GM19372 (cell line): ENCODE results near the gene AIG1.
"Not testable (repeated sequence)": the region's sequence is repeated elsewhere in the genome, so short reads cannot be mapped to it uniquely, and the experiment has no call there.

Experiments used
- ATAC-seq: cut with Tn5 transposase; IDR thresholded peaks from one replicate; pipeline ENCODE4 v1.9.1; 2021; ENCODE audit warnings: mild to moderate bottlenecking, low read depth, moderate library complexity; ENCODE audit not compliant: unreplicated experiment

The AIG1 gene

DNA sequence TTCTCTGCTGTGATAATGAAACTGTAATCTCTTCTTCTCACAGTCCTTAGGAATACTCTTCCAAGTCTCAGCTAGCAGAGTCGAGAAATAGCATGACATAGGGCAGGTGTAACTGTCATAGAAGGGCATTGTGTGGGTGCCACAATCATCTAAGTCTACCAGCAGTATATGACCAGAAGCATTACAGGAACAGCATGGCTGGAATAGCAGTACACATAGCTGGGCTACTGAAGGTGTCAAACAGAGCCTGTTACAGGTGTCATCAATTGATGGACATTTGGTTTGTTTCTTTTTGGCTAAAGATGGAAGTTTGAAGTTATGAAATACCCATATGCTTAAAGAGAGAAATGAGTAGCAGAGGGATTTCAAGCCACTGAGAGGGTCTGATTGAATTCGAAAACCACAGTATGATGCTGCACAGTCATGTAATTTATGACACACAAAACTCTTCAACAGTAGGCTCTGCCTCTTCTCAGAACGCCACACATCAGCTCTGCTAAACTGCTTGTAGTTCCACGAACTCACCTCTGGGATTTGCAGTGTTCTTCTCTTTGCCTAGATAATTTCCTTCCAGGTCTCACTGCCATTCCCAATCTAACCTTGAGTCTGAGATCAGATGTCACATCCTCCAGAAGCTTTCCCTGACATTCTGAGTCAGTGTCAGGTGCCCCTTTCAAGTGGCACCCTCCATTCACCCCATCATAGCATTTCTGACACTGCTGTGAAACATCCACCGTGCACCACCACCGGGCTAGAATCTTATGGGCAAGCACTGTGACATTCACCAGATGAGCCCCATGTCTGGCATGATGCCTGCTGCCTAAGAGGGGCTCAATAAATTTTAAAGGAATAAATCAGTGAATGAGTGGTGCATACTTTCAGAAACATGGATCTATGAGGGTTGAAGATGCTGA is 238.8 kb downstream of the AIG1 start:
- ATAC-seq, result no peak

DNA sequence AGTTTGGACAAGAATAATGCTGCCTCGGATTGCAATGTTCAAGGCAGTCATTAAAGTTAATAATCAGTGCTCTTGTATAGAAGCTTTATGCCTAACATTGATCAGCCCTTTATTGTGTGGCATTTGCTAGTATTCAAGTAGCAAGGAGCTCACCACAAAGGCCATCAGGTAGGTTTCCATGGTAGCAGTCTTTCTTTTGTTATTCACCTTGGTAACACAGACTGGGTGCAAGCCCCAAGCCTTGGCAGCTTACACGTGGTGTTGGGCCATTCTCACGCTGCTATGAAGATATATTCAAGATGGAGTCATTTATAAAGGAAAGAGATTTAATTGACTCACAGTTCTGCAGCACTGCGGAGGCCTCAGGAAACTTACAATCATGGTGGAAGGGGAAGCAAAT is 240.5 kb downstream of the AIG1 start:
- ATAC-seq, result no peak

DNA sequence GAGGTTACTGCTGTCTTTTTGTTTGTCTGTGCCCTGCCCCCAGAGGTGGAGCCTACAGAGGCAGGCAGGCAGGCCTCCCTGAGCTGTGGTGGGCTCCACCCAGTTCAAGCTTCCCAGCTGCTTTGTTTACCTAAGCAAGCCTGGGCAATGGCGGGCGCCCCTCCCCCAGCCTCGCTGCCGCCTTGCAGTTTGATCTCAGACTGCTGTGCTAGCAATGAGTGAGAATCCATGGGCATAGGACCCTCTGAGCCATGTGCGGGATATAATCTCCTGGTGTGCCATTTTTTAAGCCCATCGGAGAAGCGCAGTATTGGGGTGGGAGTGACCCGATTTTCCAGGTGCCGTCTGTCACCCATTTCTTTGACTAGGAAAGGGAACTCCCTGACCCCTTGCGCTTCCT is 247.1 kb downstream of the AIG1 start:
- not testable (repeated sequence) for ATAC-seq

DNA sequence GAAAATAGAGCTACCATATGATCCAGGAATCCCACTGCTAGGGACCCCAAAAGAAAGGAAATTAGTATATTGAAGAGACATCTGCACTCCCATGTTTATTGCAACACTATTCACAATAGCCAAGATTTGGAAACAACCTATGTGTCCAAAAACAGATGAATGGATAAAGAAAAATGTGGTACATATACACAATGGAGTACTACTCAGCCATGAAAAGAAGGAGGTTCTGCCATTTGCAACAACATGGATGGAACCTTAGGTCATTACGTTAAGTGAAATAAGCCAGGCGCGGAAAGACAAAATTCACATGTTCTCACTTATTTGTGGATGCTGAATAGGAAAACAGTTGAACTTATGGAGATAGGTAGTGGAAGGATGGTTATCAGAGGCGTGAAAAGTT is 252.5 kb downstream of the AIG1 start:
- no peak for ATAC-seq

DNA sequence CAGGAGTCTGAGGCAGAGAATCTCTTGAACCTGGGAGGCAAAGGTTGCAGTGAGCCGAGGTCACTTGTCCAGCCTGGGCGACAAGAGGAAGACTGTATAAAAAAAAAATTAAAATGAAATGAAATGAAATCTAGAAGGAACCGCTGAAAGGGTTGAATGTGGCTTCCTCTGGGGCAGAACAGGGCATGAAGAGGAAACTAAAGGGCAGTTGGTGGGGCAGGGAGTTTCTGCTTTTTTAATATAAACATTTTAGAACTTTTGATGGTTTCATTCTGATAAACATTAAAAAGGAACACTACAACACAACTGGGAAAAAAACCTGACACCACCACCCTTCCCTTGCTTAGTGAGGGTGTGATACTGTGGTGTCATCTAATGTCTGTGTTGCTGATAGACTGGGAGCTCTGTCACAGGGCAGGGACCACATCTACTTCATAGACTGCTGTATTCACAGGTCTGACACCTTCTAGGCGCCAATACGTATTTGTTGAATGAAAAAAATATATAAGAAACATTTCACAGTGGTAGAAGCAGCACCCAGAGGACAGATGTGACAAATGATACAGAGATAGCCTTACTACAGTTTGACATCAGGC is 260.9 kb downstream of the AIG1 start:
- ATAC-seq, result no peak

DNA sequence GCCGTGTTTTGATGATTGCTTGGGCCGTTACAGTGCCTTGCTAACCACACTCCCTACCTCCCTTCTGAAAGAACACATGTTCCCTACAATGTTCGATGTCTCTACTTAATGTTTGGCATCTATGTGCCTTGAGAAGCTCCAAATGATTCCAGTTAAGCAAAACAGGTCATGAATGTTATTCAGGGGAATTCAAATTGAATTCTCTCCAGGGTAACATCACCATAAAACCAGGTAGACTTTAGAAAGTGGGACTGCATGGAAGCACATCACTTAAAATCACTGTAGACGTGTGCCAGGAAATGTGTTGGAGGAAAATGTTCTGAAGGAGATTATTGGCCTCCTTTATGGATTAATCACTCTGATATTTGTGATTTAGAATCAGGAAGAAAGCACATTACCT is 261.7 kb downstream of the AIG1 start:
- no peak for ATAC-seq

DNA sequence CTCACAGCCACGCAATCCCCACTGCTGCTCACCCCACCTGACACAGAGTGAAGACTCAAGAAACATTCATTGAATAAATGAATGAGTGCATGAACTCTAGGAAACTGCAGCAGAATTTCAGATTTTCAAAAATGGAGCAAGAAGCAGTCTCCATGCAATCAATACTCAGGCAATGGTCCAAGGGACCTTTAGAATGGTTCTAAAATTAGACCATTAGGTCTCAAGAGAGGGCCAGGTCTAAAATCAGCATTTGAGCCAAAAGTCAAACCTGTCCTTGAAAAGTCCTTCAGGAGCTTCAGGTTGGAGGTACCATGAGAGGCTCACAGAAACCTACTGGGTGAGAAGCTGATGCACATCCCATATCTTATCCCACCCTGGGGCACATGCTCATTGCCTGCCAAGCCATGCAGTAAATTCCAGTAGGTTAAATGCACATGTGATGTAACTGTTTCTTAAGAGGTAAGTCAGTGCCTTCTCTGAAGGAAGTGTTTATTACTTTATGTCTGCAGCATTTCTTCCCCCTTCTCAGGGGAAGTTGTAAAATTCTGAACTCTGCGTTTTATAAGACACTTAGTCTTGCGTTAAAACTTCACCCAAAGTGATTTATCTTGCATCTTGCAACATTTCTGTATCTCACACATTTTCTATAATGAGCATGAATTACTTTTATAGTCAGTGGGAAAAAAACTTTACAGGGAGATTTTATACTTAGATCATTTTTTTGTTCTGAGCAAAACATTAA is 263.2 kb downstream of the AIG1 start:
- no peak for ATAC-seq

DNA sequence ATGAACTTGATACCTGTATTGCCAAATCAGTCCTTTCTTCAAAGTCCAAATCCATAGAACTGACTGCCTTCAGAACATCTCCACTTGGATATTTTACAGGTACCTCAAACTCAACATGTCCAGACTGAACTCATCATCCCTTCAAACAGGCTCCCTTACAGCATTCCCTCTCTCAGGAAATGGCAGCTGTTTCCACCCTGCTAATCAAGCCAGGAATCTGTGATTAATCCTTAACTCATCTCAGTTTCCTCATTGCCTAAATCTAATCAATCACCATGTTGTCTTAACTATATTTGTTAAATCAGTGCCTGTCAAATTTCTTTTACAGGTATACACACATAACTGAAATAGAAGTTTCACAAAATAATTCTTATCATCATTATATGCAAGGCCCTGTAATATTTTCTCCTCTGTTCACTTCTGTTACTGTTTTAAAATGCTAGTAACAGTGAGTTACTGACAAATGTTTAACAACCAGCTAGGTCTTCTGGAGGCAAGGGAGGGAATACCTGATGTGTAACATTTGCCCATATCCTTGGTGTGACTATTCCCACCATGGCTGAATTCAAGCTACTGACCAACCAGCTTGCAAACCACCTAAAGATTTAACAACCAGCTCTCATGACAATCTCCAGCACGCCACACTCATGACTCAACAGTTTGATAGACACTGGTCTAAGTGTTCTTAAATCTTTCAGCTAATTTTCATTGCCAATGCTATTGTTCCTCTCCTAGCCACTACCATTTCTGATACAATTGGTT is 264.9 kb downstream of the AIG1 start:
- no peak for ATAC-seq

DNA sequence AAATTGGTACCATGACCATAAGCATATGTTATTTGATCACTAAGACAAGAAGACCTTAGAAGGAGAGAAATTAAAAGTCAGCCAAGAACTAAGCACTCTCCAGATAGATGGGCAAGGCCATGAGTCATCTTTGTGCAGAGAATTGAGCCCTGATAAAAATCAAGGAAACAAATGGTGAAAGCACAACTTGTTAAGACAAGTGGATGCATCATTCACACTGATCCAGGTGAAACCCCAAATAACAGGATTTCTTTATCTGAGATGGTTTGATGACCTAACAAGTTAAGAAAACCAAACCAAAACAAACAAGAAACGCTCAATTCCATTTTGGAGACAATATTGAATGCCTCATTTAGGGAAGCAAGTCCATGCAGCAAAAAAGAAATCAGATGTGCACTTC is 268.2 kb downstream of the AIG1 start:
- ATAC-seq, result no peak

DNA sequence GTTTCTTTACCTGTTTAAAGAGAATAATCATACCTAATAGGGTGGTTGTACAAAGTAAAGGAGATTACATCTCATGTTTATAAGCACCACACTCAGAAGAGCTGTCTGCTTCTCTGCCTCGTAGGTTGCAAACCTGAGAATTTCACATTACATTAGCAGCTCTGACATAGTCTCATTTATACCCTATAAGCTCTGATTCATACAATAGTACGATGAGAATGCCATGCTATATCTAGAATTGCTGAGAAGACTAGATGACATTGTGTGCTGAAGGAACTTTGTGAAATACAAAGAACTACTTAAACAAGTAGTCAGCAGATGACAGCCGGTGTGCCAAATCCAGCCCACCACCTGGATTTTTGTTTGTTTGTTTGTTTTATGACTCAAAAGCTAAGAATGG is 268.6 kb downstream of the AIG1 start:
- ATAC-seq, result no peak

DNA sequence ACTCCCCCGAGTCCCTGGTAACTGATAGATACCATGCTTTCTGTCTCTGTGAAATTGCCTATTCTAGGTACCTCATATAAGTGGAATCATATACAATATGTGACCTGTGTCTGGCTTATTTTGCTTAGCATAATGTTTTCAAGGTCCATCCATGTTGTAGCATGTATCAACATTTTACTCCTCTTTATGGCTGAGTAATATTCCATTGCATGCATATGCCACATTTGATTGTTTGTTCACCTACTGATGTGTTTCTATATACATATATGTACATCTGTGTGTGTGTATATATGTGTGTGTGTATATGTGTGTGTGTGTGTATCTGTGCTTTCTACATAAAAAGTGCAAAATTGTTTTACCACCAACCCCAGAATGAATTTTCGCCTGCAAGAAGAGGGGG is 270.7 kb downstream of the AIG1 start:
- no peak for ATAC-seq

DNA sequence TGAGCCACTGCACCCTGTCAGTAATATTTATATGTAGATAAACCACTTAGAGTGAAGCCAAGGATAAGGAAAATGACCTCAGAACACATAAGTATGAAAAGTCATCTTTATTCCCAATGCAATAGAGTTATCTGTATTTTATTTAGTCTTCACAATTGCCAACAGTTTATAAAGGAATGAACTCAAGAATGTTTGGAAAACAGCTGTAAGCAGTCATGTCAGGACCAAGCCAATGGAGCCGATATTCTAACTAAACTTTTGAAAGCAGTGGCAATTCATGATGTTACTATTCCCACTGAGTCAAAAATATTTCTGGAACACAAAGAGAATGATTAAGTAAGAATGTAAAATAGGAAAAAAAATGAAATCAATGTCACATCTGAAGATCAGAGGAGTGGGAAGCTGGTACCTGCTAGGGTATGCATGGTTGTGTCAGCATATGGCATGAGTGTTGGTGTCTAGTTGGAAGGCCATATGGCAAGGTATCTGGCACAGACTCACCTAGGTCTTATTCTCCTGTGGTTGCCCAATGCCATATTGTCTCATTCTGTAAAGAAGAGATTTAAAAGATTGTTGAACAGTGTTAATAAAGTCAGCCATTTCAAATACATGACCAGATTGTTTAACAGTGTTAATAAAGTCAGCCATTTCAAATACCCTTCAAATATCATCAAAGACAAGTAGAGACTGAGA is 271.6 kb downstream of the AIG1 start:
- no peak for ATAC-seq

DNA sequence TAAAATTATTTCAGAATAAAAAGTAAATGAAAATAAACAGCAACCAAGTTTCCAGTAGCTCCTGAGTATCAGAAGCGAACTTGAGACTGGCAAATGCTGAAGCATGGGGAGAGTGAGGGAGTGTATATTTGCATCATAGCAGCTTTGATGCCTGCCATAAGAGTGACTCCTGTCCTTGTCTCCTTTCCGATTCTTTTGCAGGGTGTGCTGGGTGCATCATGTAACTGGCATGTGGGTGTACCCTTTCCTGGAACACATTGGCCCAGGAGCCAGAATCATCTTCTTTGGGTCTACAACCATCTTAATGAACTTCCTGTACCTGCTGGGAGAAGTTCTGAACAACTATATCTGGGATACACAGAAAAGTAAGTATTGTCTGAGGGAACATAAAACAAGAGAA is 272.4 kb downstream of the AIG1 start:
- no peak for ATAC-seq

DNA sequence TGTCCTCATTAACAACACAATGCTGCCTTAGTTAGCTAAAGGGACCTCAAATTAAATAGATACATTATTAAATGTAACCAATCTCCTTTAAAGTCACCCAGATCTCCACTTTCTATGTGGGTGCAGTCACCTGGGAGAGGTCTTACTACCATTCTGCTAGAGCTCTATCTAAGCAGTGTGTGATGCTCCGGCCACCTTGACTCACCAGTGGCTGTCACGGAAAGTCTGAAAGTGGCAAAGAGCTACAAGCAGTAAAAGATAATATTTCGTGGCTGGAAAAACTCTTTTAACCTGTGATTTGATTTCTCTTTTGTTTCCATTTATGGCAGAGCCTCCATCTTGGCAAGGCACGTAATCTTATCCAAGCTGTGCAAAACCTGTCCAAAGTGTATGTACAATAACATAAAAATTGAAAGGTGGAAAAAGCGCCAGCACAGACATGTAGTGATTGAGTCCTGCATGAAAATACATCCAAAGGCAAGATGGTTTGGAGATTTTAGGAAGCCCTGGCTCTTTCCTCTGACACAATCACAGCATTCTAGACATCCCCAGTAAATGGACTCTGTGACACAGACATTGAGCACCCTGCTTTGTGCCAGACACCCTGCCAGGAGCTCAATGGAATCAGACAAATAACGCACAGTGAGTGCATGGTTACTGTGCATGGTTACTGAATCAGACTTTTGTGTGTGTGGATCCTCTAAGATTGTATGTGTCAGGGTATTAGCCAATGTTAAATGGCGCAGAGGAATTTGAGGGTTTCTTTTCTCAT is 273.2 kb downstream of the AIG1 start:
- ATAC-seq, result no peak

DNA sequence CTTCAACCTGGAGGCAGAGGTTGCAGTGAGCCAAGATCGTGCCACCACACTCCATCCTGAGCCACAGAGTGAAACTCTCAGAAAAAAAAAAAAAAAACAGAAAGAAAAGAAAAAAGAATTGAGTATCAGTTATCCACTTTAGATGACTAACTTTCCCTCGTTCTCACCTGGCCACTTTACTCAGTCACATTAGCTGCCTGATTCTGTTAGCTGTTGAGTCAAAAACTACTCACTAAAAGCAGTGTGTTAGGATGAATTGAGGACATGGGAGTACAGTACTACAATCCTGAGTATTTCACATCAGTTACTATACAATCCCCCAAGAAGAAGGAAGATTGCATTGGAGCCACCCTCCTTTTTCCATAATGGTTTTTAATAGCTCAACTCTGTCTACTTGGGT is 275.2 kb downstream of the AIG1 start:
- no peak for ATAC-seq

DNA sequence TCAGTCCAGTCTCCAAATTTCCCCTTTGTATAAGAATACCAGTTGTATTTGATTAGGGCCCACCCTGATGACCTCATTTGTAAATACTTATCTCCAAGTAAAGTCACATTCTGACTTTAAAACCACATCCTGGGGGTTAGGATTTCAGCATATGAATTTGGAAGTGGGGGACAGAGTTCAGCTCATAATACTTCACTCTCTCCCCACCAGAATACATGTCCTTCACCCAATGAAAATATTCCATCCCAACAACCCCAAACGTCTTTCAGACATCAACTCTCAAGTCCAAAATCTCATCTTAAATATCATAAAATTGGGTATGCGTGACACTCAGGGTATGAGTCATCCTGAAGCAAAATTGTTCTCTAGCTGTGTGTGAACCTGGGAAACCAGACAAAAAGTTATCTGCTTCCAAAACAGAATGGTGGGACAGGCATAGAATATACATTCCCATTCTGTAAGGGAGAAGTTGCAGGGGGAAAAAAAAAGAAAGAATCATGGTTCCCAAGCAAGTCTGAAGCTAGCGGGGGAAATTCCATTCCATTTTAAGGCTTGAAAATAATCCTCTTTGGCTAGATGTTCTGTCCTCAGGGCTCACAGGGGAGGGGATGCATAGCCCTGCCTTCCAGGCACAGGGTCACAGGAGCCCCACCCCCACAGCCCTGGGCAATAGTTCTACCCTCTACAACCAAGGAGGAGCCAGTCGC is 275.9 kb downstream of the AIG1 start:
- no peak for ATAC-seq

DNA sequence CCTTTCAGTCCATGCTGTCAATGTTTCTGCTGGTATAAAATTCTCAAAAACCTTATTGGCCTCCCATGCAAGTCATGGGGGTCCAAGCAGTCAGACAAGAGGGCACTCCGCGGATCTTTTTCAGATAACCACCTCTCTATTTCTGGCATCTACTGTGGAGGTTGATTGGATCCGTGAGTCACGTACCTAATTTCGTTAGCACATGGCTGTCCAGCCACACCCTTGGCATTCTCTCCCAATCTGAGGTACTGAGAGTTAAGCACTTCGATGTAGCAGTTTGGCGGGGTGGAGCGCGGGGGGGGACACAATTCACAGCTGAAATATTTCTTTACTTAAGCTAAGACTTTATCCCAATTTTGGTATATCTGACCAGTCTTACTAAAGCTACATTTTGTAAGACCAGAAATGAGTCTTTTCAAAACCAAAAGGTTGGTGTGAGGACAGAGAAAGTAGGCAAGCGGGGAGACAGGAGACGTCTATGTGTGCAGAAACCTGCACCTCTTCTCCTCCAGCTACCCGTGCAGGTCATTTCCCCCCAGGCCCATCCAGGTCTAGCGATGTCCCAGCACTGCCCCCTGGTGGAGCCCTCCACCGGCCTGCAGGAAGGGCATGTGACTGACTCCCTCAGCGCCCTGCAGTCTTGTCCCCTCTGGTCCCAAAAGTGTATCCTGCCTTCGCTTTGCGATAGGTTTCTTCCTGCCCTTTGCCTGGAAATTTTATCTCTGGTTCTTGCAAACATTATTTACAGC is 276.7 kb downstream of the AIG1 start:
- no peak for ATAC-seq

DNA sequence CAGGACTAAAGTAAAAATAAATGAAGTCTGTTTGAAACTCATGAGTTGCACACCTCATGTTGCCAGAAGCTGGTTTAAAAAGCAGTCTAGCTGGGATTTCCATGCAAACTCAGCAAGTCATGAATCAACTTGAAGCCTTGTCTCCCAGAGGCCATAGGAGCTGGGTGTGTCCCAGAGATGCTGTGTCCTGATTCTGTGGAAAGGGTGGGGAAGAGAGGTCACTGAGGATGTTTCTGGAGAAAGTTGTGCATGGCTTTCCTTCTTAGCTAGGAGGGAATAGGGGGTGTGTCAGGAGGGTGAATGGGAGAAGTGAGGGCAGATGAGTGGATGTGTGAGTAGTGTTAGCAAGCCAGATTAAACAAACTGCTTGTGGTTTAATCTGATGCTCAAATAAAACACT is 278.5 kb downstream of the AIG1 start:
- ATAC-seq, result no peak
